NCI-H526 (cell line): ENCODE measurements around the gene MCTP1.

Experiments used
- DNase-seq, 2 experiments: peaks; one replicate each; lab custom pipeline; 2025; lab: John Stamatoyannopoulos, UW

Gene MCTP1

GRCh38 chr5:95114305-95114704 is 170.6 kb downstream of the MCTP1 start:
- DNase-seq, result no peak

DNA sequence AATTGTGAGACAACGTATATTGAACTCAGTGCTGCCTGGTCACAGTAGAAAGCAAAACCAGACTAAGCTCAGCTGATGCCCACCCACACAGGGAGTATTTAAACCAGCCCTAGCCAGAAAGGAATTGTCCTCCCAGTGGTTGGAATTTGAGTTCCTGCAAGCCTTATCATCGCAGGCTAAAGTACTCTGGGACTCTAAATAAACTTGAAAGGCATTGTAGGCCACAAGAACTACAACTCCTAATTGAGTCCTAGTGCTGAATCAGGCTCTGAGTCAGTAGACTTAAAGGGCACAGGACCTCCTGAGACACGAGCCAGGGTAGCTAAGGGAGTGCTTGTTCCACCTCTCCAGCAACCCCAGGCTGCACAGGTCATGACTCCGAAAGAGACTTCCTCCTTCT is 171.4 kb downstream of the MCTP1 start:
- DNase-seq, result no peak

DNA sequence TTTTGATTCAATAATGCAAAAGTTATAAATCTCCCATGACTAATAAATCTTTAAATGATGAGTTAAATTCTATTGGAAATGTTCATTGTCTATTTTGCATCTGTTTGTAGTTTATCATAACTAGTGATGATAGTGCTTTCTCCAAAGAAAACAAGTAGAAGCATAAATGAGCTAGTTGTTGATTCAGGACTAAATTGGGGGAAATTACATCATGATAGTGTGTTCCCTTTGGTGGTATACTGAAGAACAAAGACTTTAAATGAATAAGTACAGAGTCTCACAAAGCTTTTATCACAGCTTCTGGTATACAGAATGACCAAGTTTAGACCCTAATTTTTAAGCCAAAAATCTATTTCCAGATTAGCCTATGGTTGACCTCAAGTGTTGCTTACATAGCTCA is 173.8 kb downstream of the MCTP1 start:
- no peak for DNase-seq

- no peak for DNase-seq
These were observed 174.8 kb downstream of the MCTP1 start for GRCh38 chr5:95110118-95110517.

GRCh38 chr5:95107138-95107537 is 177.8 kb downstream of the MCTP1 start:
- no peak for DNase-seq

GRCh38 chr5:95105638-95106037 is 179.3 kb downstream of the MCTP1 start:
- no peak for DNase-seq

DNA sequence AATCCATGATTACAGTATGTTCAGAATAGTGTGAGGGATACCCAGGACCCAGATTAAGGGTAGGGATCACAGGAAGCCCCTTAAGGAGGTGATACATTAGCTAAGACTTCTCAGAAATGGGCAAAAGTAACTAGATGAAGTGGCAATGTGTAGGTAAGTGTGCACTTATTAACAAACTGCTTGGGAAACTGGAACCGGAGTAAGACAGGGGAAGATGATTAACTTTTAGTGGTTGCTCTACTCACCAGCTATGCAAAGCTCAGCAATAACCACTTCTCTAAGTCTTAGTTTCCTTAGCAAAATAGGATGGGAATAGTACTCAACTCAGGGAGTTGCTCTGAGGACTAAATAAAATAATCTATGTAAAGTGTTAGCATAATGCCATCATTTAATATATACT is 182.2 kb downstream of the MCTP1 start:
- no peak for DNase-seq

DNA sequence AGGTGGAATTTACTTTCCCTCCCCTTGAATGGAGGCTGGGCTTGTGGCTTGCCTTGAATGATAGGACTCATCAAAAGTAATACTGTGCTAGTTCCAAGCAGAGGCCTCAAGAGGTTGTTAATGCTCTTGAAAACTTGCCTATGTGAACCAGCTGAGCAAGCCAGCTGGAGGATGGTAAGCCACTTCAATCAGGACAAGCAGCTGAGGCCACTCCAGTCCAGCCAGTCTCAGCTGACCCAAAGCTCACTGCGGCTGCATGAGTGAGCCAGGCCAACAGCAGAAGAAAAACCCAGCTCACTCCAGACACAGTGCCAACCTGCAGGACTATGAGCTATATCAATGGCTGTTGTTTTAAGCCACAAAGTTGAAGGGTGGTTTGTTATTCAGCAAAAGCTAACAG is 182.8 kb downstream of the MCTP1 start:
- DNase-seq, result no peak

- DNase-seq, result no peak
These were observed 184.3 kb downstream of the MCTP1 start for GRCh38 chr5:95100551-95100950.

- no peak for DNase-seq
These were observed 186.9 kb downstream of the MCTP1 start for GRCh38 chr5:95098012-95098411.

GRCh38 chr5:95093211-95093610 is 191.7 kb downstream of the MCTP1 start:
- DNase-seq, result no peak

DNA sequence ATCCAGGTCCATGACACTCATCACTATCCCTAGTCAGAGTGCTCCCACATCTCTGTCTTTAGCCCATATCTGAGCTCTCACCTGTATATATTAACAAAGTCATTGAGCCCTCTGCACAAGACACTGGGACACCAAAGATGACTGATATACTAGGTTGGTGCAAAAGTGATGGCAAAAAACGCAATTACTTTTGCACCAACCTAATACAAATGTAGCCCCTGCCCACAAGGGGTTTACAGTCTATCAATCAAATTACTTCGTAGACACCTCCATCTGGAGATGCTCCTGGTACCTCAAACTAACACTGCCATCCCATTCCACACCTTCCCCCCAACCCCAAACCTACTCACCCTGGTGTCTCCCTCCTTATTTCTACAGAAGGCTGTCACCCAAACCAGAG is 194.1 kb downstream of the MCTP1 start:
- DNase-seq, result no peak

DNA sequence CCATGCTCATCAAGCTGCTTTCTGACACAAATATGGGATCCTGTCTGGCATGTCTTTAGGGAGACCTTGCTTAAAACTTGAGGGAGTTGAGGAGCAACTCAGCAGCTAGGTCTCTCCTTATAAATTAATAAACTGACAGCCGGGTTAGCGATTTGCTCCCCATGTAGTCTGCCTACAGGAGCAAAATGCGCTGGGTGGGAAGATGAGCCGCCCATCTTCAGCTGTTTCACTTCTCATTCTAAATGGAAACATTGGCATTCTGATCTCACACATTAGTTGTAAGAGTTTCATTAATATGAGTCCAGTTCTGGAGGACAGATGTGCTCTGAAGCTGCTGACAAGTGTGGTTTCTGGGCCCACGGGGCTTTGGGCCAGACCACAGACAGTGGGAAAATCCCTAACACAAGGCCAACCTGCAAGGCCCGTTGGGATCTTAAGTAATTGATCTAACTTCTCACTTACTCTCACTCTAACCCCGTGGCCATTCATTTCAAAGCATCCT is 197.0 kb downstream of the MCTP1 start:
- no peak for DNase-seq

GRCh38 chr5:95086927-95087815 is 197.7 kb downstream of the MCTP1 start:
- no peak for DNase-seq

DNA sequence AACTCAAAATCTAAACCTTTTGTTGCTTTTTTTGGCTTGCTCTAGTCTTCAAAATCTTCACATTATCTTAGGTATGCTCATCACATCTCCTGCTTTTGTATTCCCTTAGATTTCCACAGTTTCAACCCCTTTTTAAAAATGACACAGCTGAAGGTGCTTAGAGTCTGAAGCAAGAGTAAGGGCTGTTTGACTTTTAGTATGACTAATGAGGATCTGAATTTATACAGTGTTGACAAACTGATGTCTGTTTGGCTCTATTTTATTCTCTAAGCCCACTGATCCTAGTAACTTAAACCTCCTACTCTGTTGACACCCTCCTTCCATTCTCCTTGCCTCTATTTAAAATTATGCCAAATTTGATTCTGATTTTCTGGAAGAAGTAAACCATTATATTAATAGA is 200.1 kb downstream of the MCTP1 start:
- no peak for DNase-seq

GRCh38 chr5:95083606-95084005 is 201.3 kb downstream of the MCTP1 start:
- DNase-seq, result no peak

- no peak for DNase-seq
These were observed 202.9 kb downstream of the MCTP1 start for GRCh38 chr5:95081982-95082381.

GRCh38 chr5:95081500-95081960 is 203.4 kb downstream of the MCTP1 start:
- no peak for DNase-seq

GRCh38 chr5:95080441-95080840 is 204.5 kb downstream of the MCTP1 start:
- DNase-seq, result no peak

DNA sequence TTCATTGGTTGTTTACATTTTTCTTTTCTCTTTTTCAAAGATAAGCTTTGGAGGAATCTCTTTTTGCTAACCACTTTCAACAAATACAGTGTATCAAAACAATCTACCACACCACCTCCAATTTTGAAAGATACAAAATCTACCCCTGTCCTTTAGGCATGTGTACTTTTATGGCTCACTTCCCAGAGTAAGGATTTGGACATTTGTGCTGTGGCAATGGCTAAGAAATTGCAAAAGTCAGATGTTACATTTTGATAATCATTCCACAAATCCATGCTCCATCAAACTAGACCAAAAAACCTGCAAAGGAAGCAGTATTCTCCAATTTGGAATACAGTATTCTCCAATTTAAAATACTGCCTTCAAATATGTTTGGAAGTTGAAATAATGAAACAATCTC is 204.9 kb downstream of the MCTP1 start:
- DNase-seq, result no peak

DNA sequence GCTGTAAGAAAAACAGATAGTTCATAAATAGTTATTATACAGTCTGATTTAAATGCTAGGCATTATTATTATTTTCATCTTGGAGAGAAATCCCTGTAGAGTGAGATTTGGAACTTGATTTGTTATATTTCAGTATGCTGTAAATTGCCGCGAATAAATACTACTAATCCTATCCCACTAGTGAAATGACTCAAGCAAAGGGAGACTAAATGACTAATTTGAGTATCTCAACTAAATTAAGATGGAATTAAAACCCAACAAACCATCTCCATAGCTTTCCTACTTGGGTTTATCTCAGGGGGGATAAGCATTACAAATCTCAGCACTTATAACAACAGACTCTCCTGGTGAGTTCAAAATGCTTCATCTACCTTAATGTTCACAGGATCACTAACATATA is 206.0 kb downstream of the MCTP1 start:
- no peak for DNase-seq

DNA sequence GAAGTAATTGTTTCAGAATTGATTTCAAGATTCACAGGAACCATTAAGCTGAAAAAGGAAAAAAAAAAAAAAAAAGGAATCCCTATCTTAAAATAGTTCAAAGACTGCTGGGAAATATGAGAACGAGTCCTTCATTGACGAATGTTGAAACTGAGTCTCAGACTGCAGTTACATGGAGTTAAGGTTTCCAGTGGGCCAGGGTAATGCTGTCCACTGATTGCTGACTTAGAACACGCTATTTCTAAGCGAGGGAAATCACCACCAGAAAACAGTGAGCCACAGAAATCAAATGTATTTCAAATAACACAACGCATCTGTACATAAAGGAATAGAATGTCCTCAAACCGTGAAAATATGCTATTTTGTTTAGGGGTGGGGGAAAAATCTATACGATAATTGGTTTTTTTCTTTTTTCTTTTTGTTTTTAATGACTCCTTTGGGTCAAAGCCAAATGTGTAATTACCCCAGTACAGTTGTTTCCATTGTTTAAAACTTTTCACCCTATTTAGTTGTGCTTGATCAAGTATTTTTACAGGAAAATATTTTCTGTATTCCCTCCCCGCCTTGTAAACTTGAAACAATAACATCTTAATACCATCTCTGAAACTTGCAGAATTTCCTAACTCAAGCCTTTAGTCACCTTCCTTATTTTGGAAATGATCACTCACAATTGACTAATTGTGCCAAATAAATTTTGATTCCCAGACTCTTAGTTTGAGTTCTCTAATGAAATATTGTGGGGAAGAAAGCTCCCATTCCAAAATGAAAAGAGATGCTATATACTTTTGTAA is 208.3 kb downstream of the MCTP1 start:
- DNase-seq, result no peak

- no peak for DNase-seq
These were observed 209.8 kb downstream of the MCTP1 start for GRCh38 chr5:95075111-95075510.
